Neural progenitor cell (in vitro differentiated cells): ENCODE results near the gene MITF.

Source experiments
- CTCF ChIP-seq: fragments of 200-600 bp; sonication (generic); IDR thresholded peaks from 2 replicates; pipeline ENCODE4 v1.5.1; 2017; ENCODE audit warnings: antibody characterized with exemption, mild to moderate bottlenecking
- EZH2 ChIP-seq: fragments of 200-600 bp; sonication (generic); IDR thresholded peaks from 2 replicates; pipeline ENCODE4 v1.6.1; 2017; ENCODE audit warnings: antibody characterized with exemption, mild to moderate bottlenecking, moderate library complexity

GRCh38 chr3:69838217-69838616 lies 99.0 kb downstream of the MITF start:
- TF ChIP-seq CTCF, result no peak
- no peak for TF ChIP-seq EZH2
